ENCODE measurements around the gene PNISR.

The PNISR gene

GRCh38 chr6:99353126-99353525 is 72.0 kb downstream of the PNISR start:
- no peak for DNase-seq (ENCODE audit: extremely low spot score)
- ChIA-PET CTCF (interaction anchor here (1.0 to 2.7 kb wide), 8 partner anchors 8 to 40 kb away, joined by 3 to 17 read pairs (median 5); partner anchors contain the start of gene COQ3), POLR2A (no interaction called here)
- TF ChIP-seq, protein P1, sequence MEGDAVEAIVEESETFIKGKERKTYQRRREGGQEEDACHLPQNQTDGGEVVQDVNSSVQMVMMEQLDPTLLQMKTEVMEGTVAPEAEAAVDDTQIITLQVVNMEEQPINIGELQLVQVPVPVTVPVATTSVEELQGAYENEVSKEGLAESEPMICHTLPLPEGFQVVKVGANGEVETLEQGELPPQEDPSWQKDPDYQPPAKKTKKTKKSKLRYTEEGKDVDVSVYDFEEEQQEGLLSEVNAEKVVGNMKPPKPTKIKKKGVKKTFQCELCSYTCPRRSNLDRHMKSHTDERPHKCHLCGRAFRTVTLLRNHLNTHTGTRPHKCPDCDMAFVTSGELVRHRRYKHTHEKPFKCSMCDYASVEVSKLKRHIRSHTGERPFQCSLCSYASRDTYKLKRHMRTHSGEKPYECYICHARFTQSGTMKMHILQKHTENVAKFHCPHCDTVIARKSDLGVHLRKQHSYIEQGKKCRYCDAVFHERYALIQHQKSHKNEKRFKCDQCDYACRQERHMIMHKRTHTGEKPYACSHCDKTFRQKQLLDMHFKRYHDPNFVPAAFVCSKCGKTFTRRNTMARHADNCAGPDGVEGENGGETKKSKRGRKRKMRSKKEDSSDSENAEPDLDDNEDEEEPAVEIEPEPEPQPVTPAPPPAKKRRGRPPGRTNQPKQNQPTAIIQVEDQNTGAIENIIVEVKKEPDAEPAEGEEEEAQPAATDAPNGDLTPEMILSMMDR (IDR thresholded peaks at IDR 0.05; ENCODE audit: control extremely low read depth, extremely low read depth, low read depth, missing control alignments) = no peak

DNA sequence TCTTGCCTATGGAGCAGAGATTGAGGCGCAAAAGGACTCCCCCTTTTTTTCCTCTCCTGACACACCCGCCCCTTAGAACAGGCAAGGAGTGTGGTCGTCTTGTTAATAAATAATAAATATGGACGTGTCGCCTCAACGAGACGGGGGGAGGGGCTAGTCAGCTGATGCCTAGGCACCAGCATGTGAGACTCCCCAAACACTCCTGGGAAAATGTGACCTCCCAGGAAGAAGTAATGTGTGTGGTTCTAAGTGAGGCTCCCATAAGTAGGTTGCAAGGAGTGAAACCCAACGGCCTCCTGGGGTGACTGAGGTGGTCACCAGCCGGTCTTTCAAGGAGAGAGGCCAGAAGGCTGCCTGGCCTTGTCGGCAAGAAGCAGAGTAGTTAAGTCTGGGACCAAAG is 74.5 kb downstream of the PNISR start:
- no peak for DNase-seq (ENCODE audit: extremely low spot score)
- TF ChIP-seq, protein P1 (IDR thresholded peaks at IDR 0.05; ENCODE audit: control extremely low read depth, extremely low read depth, low read depth, missing control alignments) = no peak
- ChIA-PET CTCF (interaction anchor here (1.1 to 1.7 kb wide), 2 partner anchors 16 to 21 kb away, joined by 3 to 5 read pairs; no protein-coding TSS in a partner anchor), POLR2A (no interaction called here)

DNA sequence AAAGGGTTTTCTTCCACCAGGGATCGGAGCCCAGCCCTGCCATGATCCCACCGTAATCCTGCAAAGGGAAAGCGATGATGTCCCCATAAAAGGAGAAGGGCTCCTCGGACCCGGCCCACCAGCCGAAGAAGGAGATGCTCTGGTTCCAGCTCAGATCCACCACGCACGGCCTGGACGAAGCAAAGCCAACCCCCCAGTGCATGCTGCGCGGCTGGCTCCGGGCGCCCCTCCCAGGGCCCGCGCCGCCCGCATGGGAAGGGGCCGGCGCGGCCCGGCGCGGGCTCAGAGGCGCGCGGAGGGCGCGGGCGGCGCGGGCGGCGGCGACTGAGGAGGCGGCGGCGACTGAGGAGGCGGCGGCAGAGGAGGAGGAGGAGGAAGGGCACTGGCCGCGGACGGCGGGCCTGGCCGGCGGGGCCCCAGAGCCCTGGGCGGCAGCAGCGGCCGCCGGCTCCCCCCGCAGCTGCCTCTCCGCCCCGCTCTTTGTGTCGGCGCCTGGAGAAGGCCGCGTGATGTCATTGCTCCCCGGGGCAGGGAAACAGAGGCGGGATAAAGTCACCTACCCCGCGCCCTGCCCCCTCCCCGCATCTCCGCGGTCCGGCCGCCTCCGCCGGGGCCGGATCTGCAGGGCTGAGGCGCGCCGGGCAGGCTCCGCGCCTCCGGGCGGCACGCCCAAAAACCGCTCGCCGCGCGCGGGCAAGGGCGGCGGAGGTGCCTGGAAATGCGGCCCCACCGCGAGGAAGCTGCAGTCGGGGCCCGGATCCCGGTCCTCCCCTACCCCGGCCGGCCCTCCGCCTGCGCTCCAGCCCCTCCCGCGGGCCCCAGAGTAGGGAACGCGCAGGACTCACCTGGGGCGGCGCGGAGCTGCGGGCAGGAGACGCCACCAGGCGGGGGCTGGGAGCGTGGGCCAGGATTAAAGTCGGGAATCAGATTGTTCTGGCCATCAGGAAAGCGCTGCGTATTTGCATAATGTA is 75.7 kb downstream of the PNISR start, which contains the start of gene FAXC:
Gene FAXC (minus strand): TSS at position 504 of the 971 bp plus-strand sequence. CDS start 302 bp downstream, at position 202.
- DNase-seq (ENCODE audit: extremely low spot score) = peak; percentile 41
- CTCF ChIA-PET = interaction anchor here (1.1 to 8.9 kb wide), 3 partner anchors 11 to 19 kb away, joined by 3 to 65 read pairs (median 5); no protein-coding TSS in a partner anchor
- TF ChIP-seq, protein P1 (IDR thresholded peaks at IDR 0.05; ENCODE audit: control extremely low read depth, extremely low read depth, low read depth, missing control alignments) = peak; percentile 12
- POLR2A ChIA-PET = no interaction called here

- CTCF ChIA-PET = interaction anchor here (1.1 to 8.9 kb wide), 4 partner anchors 10 to 18 kb away, joined by 3 to 65 read pairs (median 6); no protein-coding TSS in a partner anchor
Observed at GRCh38 chr6:99348288-99349170, 76.6 kb downstream of the PNISR start.

More at GRCh38 chr6:99348288-99349170, 76.6 kb downstream of the PNISR start:
- TF ChIP-seq, protein P1 (IDR thresholded peaks at IDR 0.05; ENCODE audit: control extremely low read depth, extremely low read depth, low read depth, missing control alignments) = no peak
- POLR2A ChIA-PET = no interaction called here
- DNase-seq (ENCODE audit: extremely low spot score) = no peak
